NCI-H2196 (cell line): ENCODE results near the gene WNT6.
A peak's percentile ranks its signal among the peaks of the same experiment; 100 is the strongest.

Experiments
- DNase-seq: peaks from one replicate; lab custom pipeline; 2025; ENCODE audit not compliant: unreplicated experiment; lab: John Stamatoyannopoulos, UW

WNT6 gene

GRCh38 chr2:218892693-218893348 lies 33.2 kb downstream of the WNT6 start:
- peak; percentile 86 for DNase-seq

GRCh38 chr2:218893349-218894150 lies 33.9 kb downstream of the WNT6 start:
- no peak for DNase-seq

- peak; percentile 32 for DNase-seq
Observed at GRCh38 chr2:218894151-218894879, 34.7 kb downstream of the WNT6 start.

- no peak for DNase-seq
Observed at GRCh38 chr2:218894880-218895157, 35.2 kb downstream of the WNT6 start.

- peak; percentile 24 for DNase-seq
Observed at GRCh38 chr2:218895326-218895725, 35.7 kb downstream of the WNT6 start.

- DNase-seq, result no peak
Observed at GRCh38 chr2:218895759-218896500, 36.3 kb downstream of the WNT6 start.

- peak; percentile 48 for DNase-seq
Observed at GRCh38 chr2:218896501-218897393, 37.1 kb downstream of the WNT6 start.

GRCh38 chr2:218897394-218898108 lies 37.9 kb downstream of the WNT6 start:
- DNase-seq, result no peak

- DNase-seq, result peak; percentile 61
Observed at GRCh38 chr2:218898109-218898878, 38.7 kb downstream of the WNT6 start.

GRCh38 chr2:218899147-218899546 lies 39.5 kb downstream of the WNT6 start:
- DNase-seq, result no peak

- no peak for DNase-seq
Observed at GRCh38 chr2:218902427-218902826, 42.8 kb downstream of the WNT6 start.

- no peak for DNase-seq
Observed at GRCh38 chr2:218904176-218904575, 44.6 kb downstream of the WNT6 start.

- peak; percentile 96 for DNase-seq
Observed at GRCh38 chr2:218908721-218909619, 49.4 kb downstream of the WNT6 start.

- no peak for DNase-seq
Observed at GRCh38 chr2:218910741-218911140, 51.1 kb downstream of the WNT6 start.

GRCh38 chr2:218920504-218920903 lies 60.9 kb downstream of the WNT6 start:
- no peak for DNase-seq
